CD14-positive monocyte (primary cell): Measurements from ENCODE around the gene SDK1. TPM values are rescaled to one million over a fixed set of nuclear protein-coding genes. Genes with fewer than 3 reads are reported as not detected.

Experiments used
- DNase-seq, 3 donors: peaks; one replicate each; pipeline ENCODE4 v3.0.0-alpha.2; 2011 to 2022
- H2AFZ ChIP-seq: 2 replicates; pipeline ENCODE4 v1.6.0; 2012; ENCODE audit warnings: mild to moderate bottlenecking, low read depth, low read length, inconsistent platforms; ENCODE audit not compliant: insufficient read depth, poor library complexity, severe bottlenecking
- H3K27ac ChIP-seq, 2 donors: 1 replicate in 1 of 2; 2 replicates in 1 of 2; pipeline ENCODE4 v1.5.1; 2012 to 2013; ENCODE audit warnings: low read length in 2 of 2, control low read depth in 1 of 2, inconsistent platforms in 1 of 2, low read depth in 1 of 2, mild to moderate bottlenecking in 1 of 2
- H3K27me3 ChIP-seq, 2 donors: one replicate each; pipeline versions ENCODE4 v1.6.0 to v1.6.1; 2011 to 2013; ENCODE audit warnings: low read length in 2 of 2; ENCODE audit not compliant: control insufficient read depth in 2 of 2, insufficient read depth in 2 of 2
- H3K36me3 ChIP-seq, 2 donors: replicated peaks in 1 of 2; 1 replicate in 1 of 2; 2 replicates in 1 of 2; pipeline versions ENCODE4 v1.5.1 to v1.6.1; 2012 to 2013; ENCODE audit warnings: low read length in 2 of 2, control low read depth in 1 of 2, inconsistent platforms in 1 of 2, mild to moderate bottlenecking in 1 of 2; ENCODE audit not compliant: insufficient read depth in 2 of 2, control insufficient read depth in 1 of 2
- H3K4me1 ChIP-seq, 2 donors: 1 replicate in 1 of 2; 2 replicates in 1 of 2; pipeline versions ENCODE4 v1.5.1 to v1.6.1; 2012 to 2013; ENCODE audit warnings: low read length in 2 of 2, control low read depth in 1 of 2, inconsistent platforms in 1 of 2, mild to moderate bottlenecking in 1 of 2, moderate library complexity in 1 of 2; ENCODE audit not compliant: insufficient read depth in 2 of 2, control insufficient read depth in 1 of 2
- H3K4me2 ChIP-seq: replicated peaks from 2 replicates; pipeline ENCODE3; 2012; ENCODE audit warnings: low read length, moderate library complexity, mild to moderate bottlenecking; ENCODE audit not compliant: poor library complexity, severe bottlenecking; ENCODE audit errors: extremely low read depth
- H3K4me3 ChIP-seq, 3 experiments: fragments of 200-600 bp in 1 of 3; sonication (generic) in 1 of 3; replicated peaks in 1 of 3; 1 replicate in 2 of 3; 2 replicates in 1 of 3; pipeline ENCODE4 v1.5.1; 2011 to 2013; ENCODE audit warnings: low read length in 3 of 3, mild to moderate bottlenecking in 3 of 3, control low read depth in 2 of 3, low read depth in 2 of 3, inconsistent platforms in 1 of 3, moderate library complexity in 1 of 3
- H3K79me2 ChIP-seq: 2 replicates; pipeline ENCODE4 v1.6.0; 2012; ENCODE audit warnings: mild to moderate bottlenecking, control low read depth, inconsistent platforms, low read length, moderate library complexity; ENCODE audit not compliant: insufficient read depth
- H3K9ac ChIP-seq: 2 replicates; pipeline ENCODE4 v1.6.0; 2017; ENCODE audit warnings: low read length, mild to moderate bottlenecking; ENCODE audit not compliant: insufficient read depth, poor library complexity, severe bottlenecking
- H3K9me3 ChIP-seq, 2 donors: replicated peaks in 1 of 2; 1 replicate in 1 of 2; 2 replicates in 1 of 2; pipeline versions ENCODE4 v1.5.1 to v1.6.1; 2012 to 2013; ENCODE audit warnings: low read length in 2 of 2, control low read depth in 1 of 2; ENCODE audit not compliant: control insufficient read depth in 1 of 2, insufficient read depth in 1 of 2
- H4K20me1 ChIP-seq: 2 replicates; pipeline ENCODE4 v1.6.0; 2012; ENCODE audit warnings: mild to moderate bottlenecking, low read length, control low read depth, moderate library complexity; ENCODE audit not compliant: insufficient read depth
- H3K27ac Mint-ChIP-seq, 7 donors: one replicate each; pipeline ENCODE4 v1.8.0; 2020; ENCODE audit warnings: mild to moderate bottlenecking in 7 of 7, mixed read lengths in 7 of 7, moderate library complexity in 6 of 7, inconsistent platforms in 2 of 7
- H3K27me3 Mint-ChIP-seq, 3 donors: one replicate each; pipeline ENCODE4 v1.8.0; 2021 to 2022; ENCODE audit warnings: low read depth in 3 of 3, mild to moderate bottlenecking in 3 of 3, mixed read lengths in 3 of 3, moderate library complexity in 3 of 3, inconsistent platforms in 1 of 3
- H3K36me3 Mint-ChIP-seq, 2 donors: one replicate each; pipeline ENCODE4 v1.8.0; 2020; ENCODE audit warnings: mixed read lengths in 2 of 2, inconsistent platforms in 1 of 2, mild to moderate bottlenecking in 1 of 2
- H3K4me1 Mint-ChIP-seq: one replicate; pipeline ENCODE4 v1.8.0; 2020; ENCODE audit warnings: mild to moderate bottlenecking, mixed read lengths
- H3K4me3 Mint-ChIP-seq, 2 donors: one replicate each; pipeline ENCODE4 v1.8.0; 2020; ENCODE audit warnings: mild to moderate bottlenecking in 2 of 2, mixed read lengths in 2 of 2, moderate library complexity in 1 of 2
- H3K9me3 Mint-ChIP-seq, 7 donors: one replicate each; pipeline ENCODE4 v1.8.0; 2020 to 2022; ENCODE audit warnings: mixed read lengths in 7 of 7, mild to moderate bottlenecking in 6 of 7, moderate library complexity in 6 of 7, inconsistent platforms in 2 of 7
- CTCF ChIP-seq: fragments of 200-600 bp; IDR thresholded peaks from one replicate; pipeline ENCODE4 v1.8.0; 2022; ENCODE audit warnings: antibody characterized with exemption, mild to moderate bottlenecking
- WGBS: methylation state at CpG from one replicate; pipeline ENCODE4 v1.1.5; 2013; ENCODE audit warnings: missing lambda C conversion rate; ENCODE audit not compliant: insufficient coverage; 5-methylcytosine and 5-hydroxymethylcytosine counted together
- intact Hi-C, 2 donors: fragments of 100-400 bp; cut with micrococcal nuclease; formaldehyde crosslinking; loops; one replicate each; pipeline versions ENCODE4 v1.15.0 to v1.15.1; 2023
- polyA plus RNA-seq, 3 donors: library from polyadenylated mRNA; depleted of rRNA in 1 of 3; unstranded in 2 of 3; stranded (reverse) in 1 of 3; fragments of 300-500 nt in 2 of 3; fragments of >200 nt in 1 of 3; fragmentation: Illumina TruSeq in 2 of 3; gene quantifications; 1 replicate in 2 of 3; 2 replicates in 1 of 3; pipeline ENCODE4 v1.2.3, GENCODE V29; 2012 to 2021

Gene SDK1
- polyA plus RNA-seq, 3 donors = 0.01 TPM; not detected in 2

- H3K36me3 Mint-ChIP-seq = no peaks in the 10 kb centered on the region
- no peak overlapping the region for H3K9ac ChIP-seq
- no peaks in the 10 kb centered on the region for H3K27me3 ChIP-seq
- no peak overlapping the region for H3K4me3 ChIP-seq
- H2AFZ ChIP-seq = no peak overlapping the region
- no peak overlapping the region for H3K27ac ChIP-seq
- H3K4me1 ChIP-seq = no peaks in the 10 kb centered on the region
- H3K79me2 ChIP-seq = no peaks in the 10 kb centered on the region
- TF ChIP-seq CTCF = no peak
- intact Hi-C loops = no loop called here
- no peaks in the 10 kb centered on the region for H4K20me1 ChIP-seq
- H3K27me3 Mint-ChIP-seq = peaks cover 0 to 4% (median 2%) of the 10 kb centered on the region in 3 donors
- peaks cover 0 to 2% (median 0%) of the 10 kb centered on the region in 7 donors for H3K9me3 Mint-ChIP-seq
- no peak overlapping the region for H3K4me2 ChIP-seq
- H3K27ac Mint-ChIP-seq = no peak overlapping the region
- no peaks in the 10 kb centered on the region for H3K36me3 ChIP-seq
- no peaks in the 10 kb centered on the region for H3K4me1 Mint-ChIP-seq
- H3K4me3 Mint-ChIP-seq = no peak overlapping the region
- DNase-seq = no peak
- H3K9me3 ChIP-seq = no peaks in the 10 kb centered on the region
- WGBS = 94% methylated on average over 9 of the region's 9 CpGs
Measured at GRCh38 chr7:4150731-4151130, 849.7 kb downstream of the SDK1 start.

DNA sequence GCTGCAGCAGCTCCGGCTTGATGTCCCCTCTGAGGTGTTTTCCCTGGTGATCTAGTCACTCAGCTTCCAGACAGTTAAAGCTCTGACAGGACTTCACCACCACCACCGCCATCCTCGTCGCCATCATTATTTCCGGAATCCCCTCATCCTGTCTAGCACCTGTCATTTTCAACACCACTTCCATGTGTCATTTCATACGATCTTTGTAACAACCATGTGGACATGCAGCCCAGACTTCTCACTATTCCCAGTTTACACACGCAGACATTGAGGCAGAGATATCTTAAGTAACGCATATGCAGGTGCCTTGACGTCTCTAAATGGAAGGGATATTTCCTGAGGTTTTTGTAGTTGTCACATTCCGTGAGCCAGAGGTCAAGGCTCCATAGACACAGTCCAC lies 850.5 kb downstream of the SDK1 start:
- no peaks in the 10 kb centered on the region for H4K20me1 ChIP-seq

More for the DNA sequence above, 850.5 kb downstream of the SDK1 start:
- TF ChIP-seq CTCF = no peak
- Histone ChIP-seq H3K27ac (no peak overlapping the region), H3K36me3 (no peaks in the 10 kb centered on the region), H3K27me3 (no peaks in the 10 kb centered on the region), H3K79me2 (no peaks in the 10 kb centered on the region), H2AFZ (no peak overlapping the region), H3K4me3 (no peak overlapping the region), H3K4me2 (no peak overlapping the region), H3K4me1 (no peaks in the 10 kb centered on the region), H3K9me3 (no peaks in the 10 kb centered on the region), H3K9ac (no peak overlapping the region)
- H3K9me3 Mint-ChIP-seq = peaks cover 0 to 2% (median 0%) of the 10 kb centered on the region in 7 donors
- intact Hi-C loops = no loop called here
- no peaks in the 10 kb centered on the region for H3K4me1 Mint-ChIP-seq
- 94% methylated on average over 7 of the region's 10 CpGs for WGBS
- H3K36me3 Mint-ChIP-seq = no peaks in the 10 kb centered on the region
- no peak for DNase-seq
- H3K27me3 Mint-ChIP-seq = peaks cover 0 to 4% (median 0%) of the 10 kb centered on the region in 3 donors
- H3K4me3 Mint-ChIP-seq = no peak overlapping the region
- no peak overlapping the region for H3K27ac Mint-ChIP-seq
